Smooth muscle cell (in vitro differentiated cells): ENCODE results near the gene SLC5A3. TPM values are rescaled to one million over a fixed set of nuclear protein-coding genes. Genes with fewer than 3 reads are reported as not detected.

Experiments
- DNase-seq: peaks from one replicate; lab custom pipeline; 2025; ENCODE audit not compliant: unreplicated experiment; lab: John Stamatoyannopoulos, UW
- H2AFZ ChIP-seq: fragments of 200-600 bp; sonication (generic); 2 replicates; pipeline ENCODE4 v1.6.0; 2016; ENCODE audit warnings: antibody characterized with exemption, low read depth, mild to moderate bottlenecking
- H3F3A ChIP-seq: fragments of 200-600 bp; sonication (generic); 2 replicates; pipeline ENCODE4 v1.6.0; 2017; ENCODE audit warnings: antibody characterized with exemption, low read depth
- H3K27ac ChIP-seq: fragments of 200-600 bp; sonication (generic); 2 replicates; pipeline ENCODE4 v1.5.1; 2016; ENCODE audit warnings: low read depth, mild to moderate bottlenecking
- H3K27me3 ChIP-seq: fragments of 200-600 bp; sonication (generic); 2 replicates; pipeline ENCODE4 v1.6.1; 2016; ENCODE audit warnings: low read depth, mild to moderate bottlenecking
- H3K36me3 ChIP-seq: fragments of 200-600 bp; sonication (generic); 2 replicates; pipeline ENCODE4 v1.5.1; 2016; ENCODE audit warnings: low read depth
- H3K4me1 ChIP-seq: fragments of 200-600 bp; sonication (generic); 2 replicates; pipeline ENCODE4 v1.5.1; 2016; ENCODE audit warnings: low read depth
- H3K4me2 ChIP-seq: fragments of 200-600 bp; sonication (generic); 2 replicates; pipeline ENCODE4 v1.6.0; 2016; ENCODE audit warnings: mild to moderate bottlenecking
- H3K4me3 ChIP-seq: fragments of 200-600 bp; sonication (generic); 2 replicates; pipeline ENCODE4 v1.5.1; 2016; ENCODE audit warnings: mild to moderate bottlenecking
- H3K79me2 ChIP-seq: fragments of 200-600 bp; sonication (generic); 2 replicates; pipeline ENCODE4 v1.6.0; 2016; ENCODE audit warnings: low read depth, mild to moderate bottlenecking
- H3K9ac ChIP-seq: fragments of 200-600 bp; sonication (generic); 2 replicates; pipeline ENCODE4 v1.6.0; 2016; ENCODE audit warnings: low read depth
- H3K9me3 ChIP-seq: fragments of 200-600 bp; sonication (generic); replicated peaks from 2 replicates; pipeline ENCODE4 v1.5.1; 2016; ENCODE audit warnings: low read depth
- H4K20me1 ChIP-seq: fragments of 200-600 bp; sonication (generic); 2 replicates; pipeline ENCODE4 v1.6.0; 2016; ENCODE audit warnings: low read depth
- WGBS: methylation state at CpG from one replicate; pipeline ENCODE4 v1.1.7; 2016; ENCODE audit warnings: low lambda C conversion rate; 5-methylcytosine and 5-hydroxymethylcytosine counted together
- polyA plus RNA-seq: library from polyadenylated mRNA; unstranded; fragments of >200 nt; fragmentation: Nextera tagmentation; extraction: Ambion mirVana; gene quantifications from 2 replicates; pipeline ENCODE4 v1.2.1, GENCODE V29; 2016
- total RNA-seq: library from RNA; depleted of rRNA; stranded (reverse); fragments of >200 nt; gene quantifications from 2 replicates; pipeline ENCODE4 v1.2.3, GENCODE V29; 2014
- TF ChIP-seq, protein P1 (sequence below): fragments of 200-600 bp; sonication (generic); IDR thresholded peaks from 2 replicates; pipeline ENCODE4 v1.5.1; 2017; ENCODE audit warnings: borderline replicate concordance, mild to moderate bottlenecking, antibody characterized with exemption; ENCODE audit not compliant: insufficient read depth, poor library complexity, severe bottlenecking

The SLC5A3 gene
- total and polyA plus RNA-seq, 2 experiments from 2014 or later = 2.0 to 24.6 TPM

DNA sequence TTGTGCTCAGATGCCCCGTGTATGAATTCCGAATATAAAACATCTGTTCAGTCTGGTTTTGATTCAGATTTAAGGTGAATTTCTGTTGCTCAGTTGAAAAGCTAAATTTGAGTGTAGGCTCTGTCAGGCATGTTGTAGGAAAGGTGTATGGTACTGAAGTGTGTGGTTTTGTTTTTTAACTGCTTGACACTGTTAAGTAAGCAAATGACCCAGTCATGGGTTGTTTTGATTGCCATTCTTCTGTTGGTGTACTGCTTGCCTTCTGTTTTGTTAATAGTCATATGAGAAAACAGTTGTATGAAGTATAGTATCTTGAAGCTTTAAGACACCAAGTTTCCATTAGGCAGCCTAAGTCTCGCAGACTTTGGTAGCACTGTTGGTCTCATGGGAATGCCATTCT lies 10.0 kb downstream of the SLC5A3 start:
- Histone ChIP-seq H3K27ac (no peak overlapping the region), H3K9me3 (no peaks in the 10 kb centered on the region), H4K20me1 (peaks cover 99% of the 10 kb centered on the region), H3K36me3 (no peaks in the 10 kb centered on the region), H3K4me2 (no peak overlapping the region), H3K4me1 (peaks cover 20% of the 10 kb centered on the region), H3K4me3 (no peak overlapping the region), H3K9ac (no peak overlapping the region), H3K27me3 (no peaks in the 10 kb centered on the region), H3K79me2 (peaks cover 86% of the 10 kb centered on the region), H2AFZ (no peak overlapping the region), H3F3A (no peaks in the 10 kb centered on the region)
- WGBS = 91% methylated on average over 3 of the region's 3 CpGs
- no peak for DNase-seq
- TF ChIP-seq, protein P1, sequence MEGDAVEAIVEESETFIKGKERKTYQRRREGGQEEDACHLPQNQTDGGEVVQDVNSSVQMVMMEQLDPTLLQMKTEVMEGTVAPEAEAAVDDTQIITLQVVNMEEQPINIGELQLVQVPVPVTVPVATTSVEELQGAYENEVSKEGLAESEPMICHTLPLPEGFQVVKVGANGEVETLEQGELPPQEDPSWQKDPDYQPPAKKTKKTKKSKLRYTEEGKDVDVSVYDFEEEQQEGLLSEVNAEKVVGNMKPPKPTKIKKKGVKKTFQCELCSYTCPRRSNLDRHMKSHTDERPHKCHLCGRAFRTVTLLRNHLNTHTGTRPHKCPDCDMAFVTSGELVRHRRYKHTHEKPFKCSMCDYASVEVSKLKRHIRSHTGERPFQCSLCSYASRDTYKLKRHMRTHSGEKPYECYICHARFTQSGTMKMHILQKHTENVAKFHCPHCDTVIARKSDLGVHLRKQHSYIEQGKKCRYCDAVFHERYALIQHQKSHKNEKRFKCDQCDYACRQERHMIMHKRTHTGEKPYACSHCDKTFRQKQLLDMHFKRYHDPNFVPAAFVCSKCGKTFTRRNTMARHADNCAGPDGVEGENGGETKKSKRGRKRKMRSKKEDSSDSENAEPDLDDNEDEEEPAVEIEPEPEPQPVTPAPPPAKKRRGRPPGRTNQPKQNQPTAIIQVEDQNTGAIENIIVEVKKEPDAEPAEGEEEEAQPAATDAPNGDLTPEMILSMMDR = no peak

DNA sequence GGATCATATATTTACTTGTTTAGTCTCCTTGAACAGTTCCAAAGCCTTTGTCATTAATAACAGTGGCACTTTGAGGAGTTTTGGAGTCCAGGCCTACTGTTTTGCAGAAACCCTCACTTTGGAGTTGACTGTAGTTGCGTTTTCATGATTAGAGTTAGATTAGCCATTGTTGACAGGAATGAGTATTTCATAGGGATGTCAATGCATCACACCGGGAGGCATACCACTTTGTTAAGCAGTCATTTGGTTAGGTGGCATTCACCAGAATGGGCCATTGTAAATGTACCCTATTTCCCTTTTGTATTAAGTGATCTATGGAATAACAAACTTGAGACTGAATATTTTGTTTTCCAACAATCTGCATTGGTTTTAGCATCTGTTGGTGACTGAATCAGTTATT lies 11.8 kb downstream of the SLC5A3 start:
- no peak overlapping the region for H3K27ac ChIP-seq
- 84% methylated on average over 2 of the region's 2 CpGs for WGBS
- H3K79me2 ChIP-seq = peaks cover 89% of the 10 kb centered on the region

DNA sequence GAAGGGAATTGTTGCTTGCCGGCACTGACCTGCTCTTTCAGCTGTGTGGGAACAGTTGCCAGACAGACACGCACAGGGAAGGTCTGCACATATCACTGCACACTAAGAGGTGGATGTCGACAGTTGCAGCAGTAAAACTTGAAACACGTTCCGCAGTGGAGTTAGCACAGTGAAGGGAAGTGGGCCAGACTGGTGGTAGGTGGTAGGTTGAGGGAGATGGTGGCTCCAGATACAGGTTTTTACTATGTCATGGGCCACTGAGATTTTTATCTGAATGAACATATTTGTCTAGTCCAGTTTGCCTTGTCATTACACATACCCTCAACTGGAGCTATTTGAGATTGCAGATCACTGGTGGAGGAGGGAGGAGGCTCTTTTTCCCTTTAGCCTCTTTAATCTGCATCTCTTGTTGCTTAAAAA lies 13.5 kb downstream of the SLC5A3 start:
- DNase-seq = no peak
- peaks cover 13% of the 10 kb centered on the region for H3K4me1 ChIP-seq
- H4K20me1 ChIP-seq = peaks cover 100% of the 10 kb centered on the region
- no peak overlapping the region for H2AFZ ChIP-seq
- WGBS = 64% methylated on average over 5 of the region's 5 CpGs
- H3K27me3 ChIP-seq = no peaks in the 10 kb centered on the region
- no peak overlapping the region for H3K27ac ChIP-seq
- TF ChIP-seq, protein P1 = no peak
- no peak overlapping the region for H3K4me2 ChIP-seq
- no peaks in the 10 kb centered on the region for H3F3A ChIP-seq
- peaks cover 89% of the 10 kb centered on the region for H3K79me2 ChIP-seq
- H3K4me3 ChIP-seq = no peak overlapping the region
- H3K9me3 ChIP-seq = no peaks in the 10 kb centered on the region
- no peak overlapping the region for H3K9ac ChIP-seq
- no peaks in the 10 kb centered on the region for H3K36me3 ChIP-seq

More for the DNA sequence above, 11.8 kb downstream of the SLC5A3 start:
- H3K4me2 ChIP-seq = no peak overlapping the region
- H3F3A ChIP-seq = no peaks in the 10 kb centered on the region
- H3K36me3 ChIP-seq = no peaks in the 10 kb centered on the region
- H3K27me3 ChIP-seq = no peaks in the 10 kb centered on the region
- H3K9me3 ChIP-seq = no peaks in the 10 kb centered on the region
- TF ChIP-seq, protein P1 = no peak
- peaks cover 13% of the 10 kb centered on the region for H3K4me1 ChIP-seq
- DNase-seq = no peak
- no peak overlapping the region for H3K9ac ChIP-seq
- H4K20me1 ChIP-seq = peaks cover 100% of the 10 kb centered on the region
- H2AFZ ChIP-seq = no peak overlapping the region
- H3K4me3 ChIP-seq = no peak overlapping the region

DNA sequence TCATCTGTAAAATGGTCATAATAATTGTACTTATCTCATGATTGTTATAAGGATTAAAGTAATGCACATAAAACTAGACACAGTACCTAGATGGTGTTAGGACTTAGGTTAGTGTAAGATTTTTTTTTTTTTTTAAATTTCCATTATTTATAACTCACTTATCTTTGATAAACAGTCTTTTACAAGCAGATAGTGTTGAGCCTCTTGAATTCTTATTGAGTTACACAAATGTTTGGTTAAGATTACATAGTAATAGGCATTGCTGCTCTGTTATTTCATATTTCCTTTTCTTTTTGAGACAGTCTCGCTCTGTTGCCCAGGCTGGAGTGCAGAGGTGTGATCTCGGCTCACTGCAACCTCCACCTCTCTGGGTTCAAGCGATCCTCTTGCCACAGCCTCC lies 15.4 kb downstream of the SLC5A3 start:
- Histone ChIP-seq H3K4me2 (no peak overlapping the region), H3K36me3 (no peaks in the 10 kb centered on the region), H3K79me2 (peaks cover 88% of the 10 kb centered on the region), H3K27ac (no peak overlapping the region), H3K27me3 (no peaks in the 10 kb centered on the region), H3K9ac (no peak overlapping the region), H3K4me1 (peaks cover 13% of the 10 kb centered on the region), H2AFZ (no peak overlapping the region), H4K20me1 (peaks cover 100% of the 10 kb centered on the region), H3F3A (no peaks in the 10 kb centered on the region), H3K4me3 (no peak overlapping the region), H3K9me3 (no peaks in the 10 kb centered on the region)
- DNase-seq = no peak
- WGBS = 96% methylated on average over 3 of the region's 3 CpGs
- TF ChIP-seq, protein P1 = no peak
